ENCODE data around the gene USP2. TPM values are rescaled to one million over a fixed set of nuclear protein-coding genes. Genes with fewer than 3 reads are reported as not detected.

The USP2 gene
- total and polyA plus RNA-seq, 4 donors, result 1.7 to 6.5 (median 3.5) TPM

DNA sequence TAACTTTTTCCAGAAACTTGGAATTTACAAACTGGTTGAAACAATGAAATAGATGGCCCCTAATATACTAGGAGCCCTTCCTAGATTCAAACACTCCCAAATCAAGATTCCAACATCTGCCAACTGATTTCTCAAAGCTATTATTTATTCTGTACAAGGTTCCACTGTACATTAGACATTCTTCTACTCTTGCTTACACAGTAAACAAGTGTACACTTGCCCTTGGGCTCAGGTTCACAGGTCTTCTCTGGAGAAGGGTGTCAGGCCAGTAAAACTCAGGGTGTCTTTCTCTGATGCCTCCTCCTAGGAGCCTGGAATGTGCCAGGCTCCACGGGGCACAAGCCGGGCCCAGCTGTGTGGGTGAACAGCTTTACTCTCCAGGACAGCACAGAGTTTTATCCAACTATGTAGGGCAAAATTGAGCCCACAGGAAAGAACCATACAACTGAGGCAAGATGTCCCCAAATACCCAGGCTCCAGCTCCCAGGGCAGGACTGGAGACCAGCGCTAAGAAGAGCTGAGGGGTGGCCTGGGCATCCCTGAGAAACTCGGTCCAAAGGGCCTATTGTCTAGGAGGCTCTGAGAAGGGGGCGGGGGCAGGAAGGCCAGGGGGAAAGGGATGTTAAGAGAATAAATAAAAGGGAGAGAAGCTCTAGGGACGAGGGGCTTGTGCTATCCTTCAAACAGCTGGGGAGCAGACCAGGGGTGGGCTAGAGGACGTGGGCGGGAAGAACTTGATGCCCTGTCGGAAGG is 26.2 kb downstream of the USP2 start:
- Histone ChIP-seq H3K9ac (ENCODE audit: insufficient read depth in 1 of 2, low read length in 2 of 2) (no peak overlapping the region), H3K27ac (ENCODE audit: low read depth in 1 of 2, low read length in 1 of 2) (peak overlapping the region in 1 of 2 donors; percentile 39), H3K27me3 (ENCODE audit: control insufficient read depth in 3 of 3, insufficient read depth in 3 of 3, low read length in 2 of 3) (no peaks in the 10 kb centered on the region), H3K4me3 (no peak overlapping the region), H3K4me1 (ENCODE audit: control insufficient read depth in 5 of 5, insufficient read depth in 5 of 5, low read length in 5 of 5) (peaks cover 0 to 9% (median 3%) of the 10 kb centered on the region in 5 donors), H3K9me3 (ENCODE audit: control insufficient read depth in 4 of 4, insufficient read depth in 3 of 4, low read length in 3 of 4) (no peaks in the 10 kb centered on the region), H3K36me3 (ENCODE audit: control insufficient read depth in 4 of 4, insufficient read depth in 4 of 4, low read length in 4 of 4) (no peaks in the 10 kb centered on the region)
- 67 to 80% methylated on average over 9 of the region's 9 CpGs for WGBS, 2 donors
- TF ChIP-seq CTCF (IDR thresholded peaks at IDR 0.05; ENCODE audit: control extremely low read depth, extremely low read depth), result no peak
- DNase-seq, result no peak
- ATAC-seq (ENCODE audit: insufficient read depth, low FRiP score), result no peak

DNA sequence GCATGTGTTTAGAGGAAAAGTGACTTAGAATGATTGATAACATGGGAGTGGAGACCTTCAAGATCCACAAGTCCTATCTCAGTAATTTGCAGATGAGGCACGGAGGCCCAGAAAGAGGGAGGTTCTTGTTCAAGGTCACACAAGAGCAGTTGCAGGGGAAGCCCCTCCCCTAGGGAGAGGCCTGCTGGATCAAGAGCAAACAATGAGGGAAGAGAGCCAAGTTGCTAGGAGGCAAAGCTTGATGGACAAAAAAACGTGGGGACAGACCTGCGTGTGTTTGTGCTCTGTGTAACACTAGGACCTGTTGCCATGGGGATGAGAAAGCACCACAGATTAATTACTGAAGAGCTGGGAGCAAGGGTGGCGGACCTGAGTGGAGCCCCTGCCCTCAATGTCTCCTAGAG is 28.6 kb downstream of the USP2 start:
- Histone ChIP-seq H3K9ac (ENCODE audit: insufficient read depth in 1 of 2, low read length in 2 of 2) (no peak overlapping the region), H3K27ac (ENCODE audit: low read depth in 1 of 2, low read length in 1 of 2) (peak overlapping the region in 1 of 2 donors; percentile 73), H3K36me3 (ENCODE audit: control insufficient read depth in 4 of 4, insufficient read depth in 4 of 4, low read length in 4 of 4) (no peaks in the 10 kb centered on the region), H3K27me3 (ENCODE audit: control insufficient read depth in 3 of 3, insufficient read depth in 3 of 3, low read length in 2 of 3) (no peaks in the 10 kb centered on the region), H3K9me3 (ENCODE audit: control insufficient read depth in 4 of 4, insufficient read depth in 3 of 4, low read length in 3 of 4) (no peaks in the 10 kb centered on the region), H3K4me1 (ENCODE audit: control insufficient read depth in 5 of 5, insufficient read depth in 5 of 5, low read length in 5 of 5) (peaks cover 0 to 9% (median 3%) of the 10 kb centered on the region in 5 donors), H3K4me3 (no peak overlapping the region)
- no peak for TF ChIP-seq CTCF (IDR thresholded peaks at IDR 0.05; ENCODE audit: control extremely low read depth, extremely low read depth)
- 43 to 66% methylated on average over 4 of the region's 4 CpGs for WGBS, 2 donors
- DNase-seq (peak; percentile 75 to 89 (median 82)), ATAC-seq (ENCODE audit: insufficient read depth, low FRiP score) (no peak)

DNA sequence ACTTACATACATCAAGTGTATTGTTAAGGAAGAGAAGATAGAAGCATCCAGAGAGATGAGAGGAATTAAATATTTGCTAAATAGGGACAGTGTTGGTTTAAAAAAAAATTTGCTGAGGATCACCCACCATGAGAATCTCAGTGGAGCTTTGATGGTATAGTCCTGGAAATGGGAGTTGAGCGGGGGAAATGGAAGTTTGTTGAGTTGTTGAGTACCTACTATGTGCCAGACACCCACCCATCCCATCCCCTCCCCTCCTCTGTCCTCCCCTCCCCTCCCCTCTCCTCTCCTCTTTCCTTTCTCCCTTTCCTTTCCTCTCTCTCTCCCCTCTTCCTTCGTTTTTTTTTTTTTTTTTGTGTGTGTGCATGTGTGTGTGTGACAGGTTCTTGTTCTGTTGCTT is 30.3 kb downstream of the USP2 start:
- H3K9ac ChIP-seq (ENCODE audit: insufficient read depth in 1 of 2, low read length in 2 of 2), result no peak overlapping the region
- H3K27me3 ChIP-seq (ENCODE audit: control insufficient read depth in 3 of 3, insufficient read depth in 3 of 3, low read length in 2 of 3), result peaks cover 0 to 6% (median 0%) of the 10 kb centered on the region in 3 donors
- H3K4me3 ChIP-seq, result no peak overlapping the region
- no peak for DNase-seq
- no peaks in the 10 kb centered on the region for H3K36me3 ChIP-seq (ENCODE audit: control insufficient read depth in 4 of 4, insufficient read depth in 4 of 4, low read length in 4 of 4)
- no peak overlapping the region for H3K27ac ChIP-seq (ENCODE audit: low read depth in 1 of 2, low read length in 1 of 2)
- H3K4me1 ChIP-seq (ENCODE audit: control insufficient read depth in 5 of 5, insufficient read depth in 5 of 5, low read length in 5 of 5), result peaks cover 0 to 5% (median 3%) of the 10 kb centered on the region in 5 donors
- no peak for TF ChIP-seq CTCF (IDR thresholded peaks at IDR 0.05; ENCODE audit: control extremely low read depth, extremely low read depth)
- H3K9me3 ChIP-seq (ENCODE audit: control insufficient read depth in 4 of 4, insufficient read depth in 3 of 4, low read length in 3 of 4), result no peaks in the 10 kb centered on the region
- WGBS, 2 donors, result 63 to 88% methylated on average over 1 to 2 of the region's 2 CpGs
- ATAC-seq (ENCODE audit: insufficient read depth, low FRiP score), result no peak

Measured in lung (tissue), 12 donors.